CD4-positive, alpha-beta T cell treated with Interleukin-17A for 4 hours (primary cell): ENCODE data around the gene NKAIN4.

Experiments used
- DNase-seq: peaks from one replicate; pipeline ENCODE4 v3.0.0-alpha.2; 2020; ENCODE audit warnings: mixed read lengths

Gene NKAIN4

DNA sequence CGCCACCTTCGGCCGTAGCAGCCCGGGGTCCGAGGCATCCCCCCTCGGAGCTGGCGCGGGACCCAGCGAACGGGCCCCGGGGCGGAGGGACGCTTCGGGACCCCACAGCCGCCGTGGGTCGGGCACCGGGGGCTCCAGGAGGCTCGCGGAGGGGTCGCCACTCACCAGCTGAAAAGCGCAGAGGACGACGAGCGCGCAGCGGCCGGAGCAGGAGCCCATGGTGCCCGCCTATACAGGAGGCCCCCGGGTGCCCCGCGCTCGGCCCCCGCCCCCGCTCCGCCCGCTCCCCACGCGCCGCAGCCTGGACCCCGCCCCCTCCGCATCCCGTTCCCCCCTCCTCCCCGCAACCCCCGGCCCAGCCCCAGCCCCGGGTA, at the start of gene NKAIN4:
TSS of gene NKAIN4 (minus strand) at position 232 of the 374 bp plus-strand sequence. CDS start at position 219, 13 bp downstream.
- DNase-seq, result no peak

DNA sequence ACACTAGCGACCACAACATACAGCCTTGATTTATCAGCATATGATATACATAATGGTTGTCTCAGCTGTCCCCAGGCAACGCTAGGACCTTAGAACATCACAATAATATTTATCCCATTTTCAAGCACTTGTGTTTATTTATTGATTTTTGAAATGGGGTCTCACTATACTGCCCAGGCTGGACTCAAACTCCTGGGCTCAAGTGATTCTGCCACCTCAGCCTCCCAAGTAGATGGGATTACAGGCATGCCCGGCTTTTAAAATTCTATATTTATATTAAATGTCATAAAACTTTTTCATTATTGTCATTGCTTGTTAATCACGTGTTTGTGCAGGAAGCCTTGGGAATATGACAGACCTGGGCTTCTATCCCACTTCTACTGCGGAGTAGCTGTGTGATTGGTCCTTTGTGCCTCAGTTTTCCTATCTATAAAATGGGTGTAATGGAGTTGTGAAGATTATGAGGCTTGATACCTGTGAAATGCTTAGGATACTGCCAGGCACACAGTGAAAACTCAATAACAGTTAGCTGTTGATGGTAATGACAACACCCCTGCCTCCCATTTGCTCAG, 48.9 kb upstream of the NKAIN4 start:
- no peak for DNase-seq

DNA sequence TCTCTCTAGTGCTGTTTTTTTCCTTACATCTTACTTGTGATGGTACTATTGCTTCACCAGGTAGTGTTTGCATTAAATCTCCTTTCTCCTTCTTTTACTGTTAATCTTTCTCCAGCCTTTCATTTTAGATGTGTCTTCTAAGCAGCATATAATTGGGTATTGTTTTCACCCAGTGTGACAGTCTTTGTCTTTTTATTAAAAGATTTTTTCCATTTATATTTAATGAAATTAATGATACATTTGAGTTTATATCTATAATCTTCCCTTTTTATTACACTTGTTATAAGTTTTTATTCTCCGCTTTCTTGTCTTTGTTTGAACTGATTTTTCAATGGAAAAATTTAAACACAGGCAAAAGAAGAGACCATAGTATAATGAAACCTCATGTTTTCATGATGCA, 47.4 kb upstream of the NKAIN4 start:
- DNase-seq, result no peak

DNA sequence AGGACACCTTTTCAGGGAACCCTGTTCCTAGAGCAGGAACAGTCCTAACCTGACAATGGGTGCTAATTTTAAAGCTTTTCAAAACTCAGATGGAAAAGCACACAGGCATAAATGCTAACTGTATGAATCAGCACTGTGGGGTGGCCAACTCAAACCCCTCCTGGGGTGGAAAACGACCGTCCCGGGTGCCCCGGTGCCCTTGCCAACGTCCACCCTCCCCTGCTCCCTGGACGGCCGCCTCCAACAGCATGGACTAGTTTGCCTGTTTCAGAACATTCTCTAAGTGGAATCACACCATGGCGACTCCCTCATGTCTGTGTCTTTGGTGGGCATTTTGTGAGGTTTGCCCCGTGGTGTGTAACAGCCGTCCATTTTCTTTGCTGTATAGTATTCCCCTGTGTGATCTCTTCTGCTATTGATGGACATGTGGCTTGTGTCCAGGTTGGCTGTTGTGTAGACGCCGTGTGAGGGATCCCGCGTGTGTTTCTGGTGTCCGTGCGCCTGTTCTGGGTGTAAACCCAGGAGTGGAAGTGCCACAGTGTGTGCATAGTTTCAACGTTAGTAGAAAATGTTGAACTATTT, 44.6 kb upstream of the NKAIN4 start:
- DNase-seq, result no peak

DNA sequence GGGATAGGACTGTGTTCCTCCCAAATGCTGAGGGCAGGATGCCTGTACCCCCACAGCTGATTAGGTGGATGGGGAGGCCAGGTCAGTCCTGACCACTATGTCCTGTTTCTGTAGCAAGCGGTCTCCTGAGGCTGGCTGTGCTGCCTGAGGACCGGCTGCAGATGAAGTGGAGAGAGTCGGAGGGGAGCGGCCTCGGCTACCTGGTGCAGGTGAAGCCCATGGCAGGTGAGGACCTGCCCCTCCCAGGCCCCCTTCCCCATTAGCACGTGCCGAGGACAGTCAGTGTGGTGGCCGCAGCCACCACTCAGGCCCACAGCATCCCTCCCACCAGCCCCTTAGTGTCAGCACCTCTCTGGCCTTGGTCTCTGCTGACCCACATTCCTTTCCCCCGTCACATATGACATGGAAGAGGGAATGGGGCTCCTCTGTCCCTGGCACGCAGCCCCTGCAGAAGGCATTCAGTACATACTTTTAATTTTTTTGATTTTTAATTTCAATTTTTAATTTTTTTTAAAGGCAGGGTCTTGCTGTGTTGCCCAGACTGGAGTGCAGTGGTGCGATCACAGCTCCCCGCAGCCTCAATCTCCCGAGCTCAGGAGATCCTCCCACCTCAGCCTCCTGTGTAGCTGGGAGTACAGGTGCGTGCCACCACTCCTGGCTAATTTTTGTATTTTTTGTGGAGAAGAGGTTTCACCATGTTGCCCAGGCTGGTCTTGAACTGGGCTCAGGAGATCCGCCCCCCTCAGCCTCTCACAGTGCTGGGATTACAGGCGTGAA, 43.7 kb upstream of the NKAIN4 start:
- no peak for DNase-seq

DNA sequence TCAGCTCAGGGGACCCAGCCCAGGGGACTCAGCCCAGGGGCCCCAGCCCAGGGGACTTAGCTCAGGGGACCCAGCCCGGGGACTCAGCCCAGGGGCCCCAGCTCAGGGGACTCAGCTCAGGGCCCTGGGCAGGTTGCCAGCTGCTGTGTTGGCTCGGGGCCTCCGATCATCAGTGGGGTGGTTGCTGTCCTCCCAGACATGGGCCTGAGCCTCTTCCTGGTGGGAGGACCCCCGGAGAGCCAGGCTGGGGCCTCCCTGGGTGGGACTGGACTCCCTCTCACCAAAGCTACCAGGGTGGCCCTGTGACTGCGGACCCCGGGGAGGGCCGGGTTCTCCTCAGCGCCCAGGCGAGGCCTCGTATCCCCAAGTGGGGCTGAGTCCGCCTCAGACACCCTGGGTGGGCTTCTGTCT, 43.1 kb upstream of the NKAIN4 start:
- DNase-seq, result no peak

DNA sequence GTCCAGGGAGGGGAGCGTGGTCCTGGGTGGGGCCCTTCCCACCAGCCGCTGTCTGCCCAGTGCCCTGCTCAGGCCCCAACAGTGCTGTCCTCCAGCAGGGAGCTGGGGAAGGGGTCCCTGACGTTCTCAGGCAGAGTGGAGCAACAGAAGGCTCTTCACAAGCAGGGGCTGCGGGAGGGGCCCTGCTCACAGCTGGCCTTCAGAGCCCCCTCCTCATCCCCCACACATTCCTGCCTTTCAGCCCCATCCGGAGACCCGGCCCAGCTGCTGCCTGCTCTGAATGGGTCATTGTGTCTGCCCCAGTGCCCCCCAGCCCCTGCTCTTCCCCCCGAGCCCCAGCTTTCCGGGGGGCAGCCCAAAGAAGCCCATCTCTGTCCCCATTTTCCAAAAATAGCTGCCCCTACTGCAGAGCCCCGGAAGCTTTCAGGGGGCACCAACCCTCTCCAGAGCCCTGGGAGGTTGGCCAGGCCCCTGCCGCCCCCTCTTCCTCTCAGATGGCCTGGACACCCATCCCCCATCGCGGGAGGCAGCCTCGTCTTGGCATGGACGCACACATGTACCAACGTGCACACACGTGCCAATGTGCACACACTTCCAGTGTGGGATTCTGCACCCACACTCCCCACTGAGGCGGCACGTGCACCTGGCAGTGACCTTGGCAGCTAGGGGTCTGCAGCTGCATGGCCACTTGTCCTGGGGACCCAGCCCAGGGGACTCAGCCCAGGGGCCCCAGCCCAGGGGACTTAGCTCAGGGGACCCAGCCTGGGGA, 42.5 kb upstream of the NKAIN4 start:
- no peak for DNase-seq

DNA sequence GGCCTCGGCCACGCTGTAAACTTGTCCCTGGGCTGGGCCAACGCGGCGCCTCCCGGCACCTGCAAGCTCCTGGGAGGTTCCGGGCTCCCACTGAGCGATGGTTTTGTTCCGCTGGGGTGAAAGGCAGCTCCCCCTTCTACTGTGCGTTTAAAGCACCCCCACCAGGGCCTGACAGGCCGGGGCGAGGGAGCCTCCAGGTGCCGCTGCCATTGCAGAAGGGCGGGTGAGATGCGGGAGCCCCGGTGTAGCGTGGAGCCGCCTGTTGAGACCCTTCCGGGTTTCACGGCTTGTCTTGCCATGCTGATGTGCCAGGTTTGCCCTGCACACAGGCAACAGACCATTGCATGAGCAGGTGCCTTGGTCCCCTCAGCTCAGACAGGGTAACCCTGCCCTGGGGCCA, 41.6 kb upstream of the NKAIN4 start:
- no peak for DNase-seq

DNA sequence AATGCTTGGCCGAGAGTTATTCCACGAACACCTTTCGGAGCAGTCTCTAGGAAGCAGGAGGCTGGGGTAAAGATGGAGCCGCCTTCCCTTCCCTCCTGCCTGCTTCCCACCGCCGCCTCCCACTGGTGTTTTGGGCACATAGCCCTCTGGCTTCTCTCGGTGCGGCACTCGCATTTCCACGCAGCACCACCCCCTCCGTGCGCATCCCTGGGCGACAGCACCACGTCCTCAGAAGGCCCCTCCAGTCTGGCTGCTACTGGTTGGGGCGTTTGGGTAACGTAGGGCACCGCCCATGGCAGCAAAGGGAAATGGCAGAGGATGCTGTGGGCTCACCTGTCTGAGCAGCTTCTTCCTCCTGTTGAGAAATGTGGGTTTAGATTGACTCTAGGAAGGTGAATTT, 41.2 kb upstream of the NKAIN4 start:
- DNase-seq, result peak; percentile 20

DNA sequence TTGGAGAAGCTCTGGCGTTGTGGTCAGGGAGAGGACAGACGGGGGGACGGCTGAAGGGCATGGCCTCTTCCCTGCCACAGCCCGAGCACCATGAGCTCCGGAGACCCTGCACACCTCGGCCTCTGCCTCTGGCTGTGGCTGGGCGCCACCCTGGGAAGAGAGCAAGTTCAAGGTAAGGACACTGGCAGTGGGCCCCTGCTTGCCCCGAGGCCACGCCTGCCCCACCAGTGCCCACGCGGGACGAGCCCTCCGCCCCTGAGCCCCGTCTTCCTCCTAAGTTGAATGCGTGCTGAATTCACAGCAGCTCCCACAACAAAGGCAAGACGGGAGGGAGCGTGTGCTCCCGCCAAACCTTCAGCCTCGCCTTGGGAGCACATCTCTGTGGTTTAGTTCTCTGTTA, 40.8 kb upstream of the NKAIN4 start:
- no peak for DNase-seq

DNA sequence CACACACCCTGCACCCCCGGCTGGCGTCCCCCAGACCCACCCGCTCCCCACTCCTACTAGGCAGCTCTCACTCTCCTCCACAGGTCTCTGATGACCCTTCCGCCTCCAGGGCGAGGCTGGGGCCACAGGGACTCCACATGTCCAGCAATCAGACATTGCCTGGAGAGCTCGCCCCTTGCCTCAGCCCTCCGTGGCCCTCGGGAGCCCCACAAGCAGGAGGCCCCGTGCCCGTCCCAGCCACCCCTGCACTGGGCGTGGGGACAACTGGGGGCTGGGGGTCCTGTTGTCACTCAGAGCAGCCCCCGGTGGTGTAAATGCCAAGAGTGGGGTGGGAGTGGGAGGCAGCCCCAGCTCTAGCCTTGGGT, 40.3 kb upstream of the NKAIN4 start:
- DNase-seq, result no peak

DNA sequence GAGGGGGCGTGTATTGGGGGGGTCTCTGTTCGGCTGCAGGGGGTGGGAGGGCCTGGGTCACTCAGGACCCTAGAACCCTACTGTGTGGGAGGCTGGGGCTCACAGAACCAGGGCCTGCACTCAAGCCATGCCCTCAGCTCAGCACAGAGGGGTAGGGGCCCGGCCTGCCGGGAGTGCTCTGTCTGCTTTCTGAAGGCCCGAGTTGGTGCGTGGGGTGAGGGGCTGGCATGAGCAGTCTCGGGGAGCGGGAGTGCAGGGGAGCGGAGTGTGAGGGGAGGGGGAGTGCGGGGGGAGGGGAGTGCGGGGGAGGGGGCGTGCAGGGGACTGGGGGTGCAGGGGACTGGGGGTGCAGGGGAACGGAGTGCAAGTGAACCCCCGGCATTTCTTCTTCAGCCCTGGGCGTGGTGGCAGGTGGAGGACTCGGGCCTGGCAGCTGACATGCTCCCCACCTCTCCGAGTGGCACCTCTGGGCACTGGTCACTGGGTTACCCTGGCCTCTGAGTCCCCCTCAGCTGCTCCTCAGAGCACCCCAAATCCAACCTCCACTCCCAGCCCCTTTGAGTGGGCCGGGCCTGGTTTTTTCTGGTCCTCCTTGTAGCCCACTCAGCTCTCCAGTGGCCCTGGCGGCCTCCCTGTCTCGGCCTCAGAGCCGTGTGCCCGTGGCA, 39.7 kb upstream of the NKAIN4 start:
- no peak for DNase-seq

DNA sequence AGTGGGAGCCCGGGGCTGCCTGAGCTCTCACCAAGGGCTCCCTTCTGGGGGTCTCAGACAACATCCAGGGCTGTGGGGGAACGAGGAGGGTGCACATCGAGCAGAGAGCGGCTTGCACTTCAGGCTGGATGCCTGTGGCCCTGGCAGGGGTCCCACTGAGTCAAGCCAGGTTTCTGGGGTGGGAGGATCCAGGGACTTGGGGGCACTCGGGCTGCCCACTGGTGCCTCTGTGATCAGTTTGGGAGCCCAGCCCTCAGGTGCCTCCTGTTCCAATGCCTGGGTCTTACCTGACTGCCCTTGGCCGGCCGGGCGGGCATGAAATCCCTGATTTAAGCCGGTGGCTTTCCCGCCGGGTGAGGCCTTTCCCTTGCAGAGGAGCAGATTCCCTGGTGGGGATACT, 39.2 kb upstream of the NKAIN4 start:
- no peak for DNase-seq

DNA sequence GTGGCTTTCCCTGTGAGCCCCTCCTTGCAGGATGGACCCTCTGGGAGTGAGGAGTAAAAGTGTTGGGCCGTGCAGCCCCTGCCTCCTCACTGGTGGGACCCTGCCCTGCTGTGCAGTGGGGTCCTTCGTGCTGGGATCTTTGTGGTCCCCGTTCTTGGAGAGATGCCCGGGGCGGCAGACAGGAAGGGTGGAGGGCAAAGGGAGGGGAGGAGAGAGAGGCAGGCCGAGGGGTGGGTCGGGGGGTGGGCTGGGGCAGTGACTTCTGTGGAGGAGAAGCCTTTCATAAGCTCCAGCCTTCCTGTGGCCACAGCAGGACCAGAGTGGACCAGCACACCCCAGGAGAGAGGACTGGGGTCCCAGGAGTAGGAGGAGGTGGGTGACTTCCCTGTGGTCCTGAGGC, 38.6 kb upstream of the NKAIN4 start, which contains the start of gene COL20A1:
TSS of gene COL20A1 (plus strand) at position 283 of the 400 bp plus-strand sequence. CDS start 1,922 bp downstream, outside the sequence.
- no peak for DNase-seq

DNA sequence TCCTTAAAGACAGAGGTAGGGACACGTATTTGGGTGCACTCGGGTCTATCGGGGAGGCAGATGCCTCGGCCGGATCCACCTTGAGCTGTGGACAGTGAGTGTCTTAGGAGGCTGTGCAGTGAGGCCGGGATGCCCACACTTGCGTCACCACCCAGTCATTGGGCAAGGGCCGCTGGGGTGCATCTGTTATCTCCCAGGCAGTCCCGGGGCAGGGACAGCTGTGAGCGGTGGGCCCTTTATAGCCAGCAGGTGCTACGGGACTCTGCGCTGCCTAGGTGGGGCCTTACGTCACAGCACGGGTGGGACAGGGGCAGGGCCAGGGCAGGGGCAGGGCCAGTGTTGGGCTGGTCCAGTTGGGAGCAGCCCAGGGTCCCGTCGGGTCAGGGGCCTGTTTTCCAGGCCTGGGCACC, 38.0 kb upstream of the NKAIN4 start:
- no peak for DNase-seq

DNA sequence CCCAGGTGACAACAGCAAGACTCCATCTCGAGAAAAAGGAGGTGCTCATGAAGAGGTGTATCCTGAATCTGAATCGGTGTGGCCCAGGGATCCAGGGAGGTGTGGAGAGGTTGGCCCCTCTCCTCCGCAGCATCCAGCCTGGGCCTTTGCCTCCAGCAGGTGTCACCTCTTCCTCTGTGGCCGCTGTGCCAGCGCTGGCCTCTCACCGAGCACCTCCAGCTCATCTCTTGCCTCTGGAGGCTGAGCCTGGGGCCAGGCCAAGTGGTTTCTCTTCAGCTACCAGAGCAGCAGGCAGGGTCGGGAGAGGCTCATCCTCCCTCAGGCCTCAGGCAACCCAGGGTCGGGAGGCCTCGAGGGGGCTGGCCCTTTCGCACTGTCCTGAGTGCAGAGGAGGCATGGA, 37.5 kb upstream of the NKAIN4 start:
- no peak for DNase-seq

DNA sequence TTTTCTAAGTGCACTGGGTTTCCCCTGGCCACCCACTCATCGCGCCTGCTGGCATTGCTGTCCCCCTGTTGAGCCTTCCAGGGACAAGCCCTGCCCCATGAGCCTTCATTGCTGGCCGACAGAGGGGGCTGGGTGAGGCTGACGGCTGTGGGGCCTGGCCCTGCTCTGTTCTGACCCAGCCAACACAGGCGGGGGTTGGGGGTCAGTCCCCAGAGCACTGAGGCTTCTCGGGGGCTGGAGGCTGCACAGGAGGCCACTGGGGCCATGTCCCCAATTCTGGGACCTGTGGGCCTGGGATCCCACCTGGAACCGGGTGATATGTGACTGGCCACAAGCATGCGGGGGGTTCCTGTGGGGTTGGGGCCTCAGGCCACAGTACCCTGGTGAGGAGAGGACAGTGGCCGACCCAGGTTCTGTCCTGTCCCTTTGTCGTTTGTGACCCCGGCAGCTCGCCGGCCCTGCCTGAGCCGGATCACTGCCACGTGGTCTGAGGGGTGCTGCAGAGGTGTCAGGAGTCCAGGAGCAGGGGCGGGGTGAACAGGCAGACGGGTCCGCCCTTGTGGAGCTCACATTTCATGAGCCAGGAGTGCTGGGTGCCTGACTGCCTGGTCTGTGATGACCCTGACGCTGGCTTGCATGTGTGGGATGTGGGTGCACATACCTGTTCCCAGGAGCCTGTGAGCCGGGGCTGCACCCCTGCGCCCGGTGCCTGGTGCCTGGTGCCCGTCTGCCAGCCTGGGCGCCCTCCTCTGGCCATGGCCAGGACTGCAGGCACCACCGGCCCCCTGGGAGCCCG, 36.6 kb upstream of the NKAIN4 start:
- peak; percentile 66 for DNase-seq

DNA sequence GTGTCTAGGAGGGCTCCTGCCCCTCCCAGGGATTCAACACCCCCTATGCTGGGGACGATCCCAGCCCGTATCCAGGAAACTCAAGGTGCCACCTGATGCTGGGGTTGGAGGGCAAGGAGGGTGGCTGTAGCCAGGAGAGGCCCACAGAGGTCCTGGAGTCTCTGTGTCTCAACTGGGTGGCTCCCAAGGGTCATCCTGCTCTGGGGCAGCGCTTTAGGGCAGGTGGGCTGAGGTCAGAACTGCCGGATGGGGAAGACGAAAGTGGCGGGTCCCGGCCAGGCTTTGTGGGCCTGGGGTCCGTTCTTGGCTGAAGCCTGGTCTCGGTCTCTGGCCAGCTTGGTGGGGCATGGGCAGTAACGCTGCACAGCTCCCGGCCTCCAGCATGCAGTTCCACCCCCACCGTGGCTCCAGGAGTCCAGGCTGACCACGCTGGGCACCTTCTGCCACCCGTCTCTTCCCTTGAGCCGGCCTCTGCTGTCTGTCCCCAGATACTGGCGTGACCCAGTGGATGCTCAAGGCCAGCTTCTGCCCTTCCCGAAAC, 35.9 kb upstream of the NKAIN4 start:
- DNase-seq, result no peak

DNA sequence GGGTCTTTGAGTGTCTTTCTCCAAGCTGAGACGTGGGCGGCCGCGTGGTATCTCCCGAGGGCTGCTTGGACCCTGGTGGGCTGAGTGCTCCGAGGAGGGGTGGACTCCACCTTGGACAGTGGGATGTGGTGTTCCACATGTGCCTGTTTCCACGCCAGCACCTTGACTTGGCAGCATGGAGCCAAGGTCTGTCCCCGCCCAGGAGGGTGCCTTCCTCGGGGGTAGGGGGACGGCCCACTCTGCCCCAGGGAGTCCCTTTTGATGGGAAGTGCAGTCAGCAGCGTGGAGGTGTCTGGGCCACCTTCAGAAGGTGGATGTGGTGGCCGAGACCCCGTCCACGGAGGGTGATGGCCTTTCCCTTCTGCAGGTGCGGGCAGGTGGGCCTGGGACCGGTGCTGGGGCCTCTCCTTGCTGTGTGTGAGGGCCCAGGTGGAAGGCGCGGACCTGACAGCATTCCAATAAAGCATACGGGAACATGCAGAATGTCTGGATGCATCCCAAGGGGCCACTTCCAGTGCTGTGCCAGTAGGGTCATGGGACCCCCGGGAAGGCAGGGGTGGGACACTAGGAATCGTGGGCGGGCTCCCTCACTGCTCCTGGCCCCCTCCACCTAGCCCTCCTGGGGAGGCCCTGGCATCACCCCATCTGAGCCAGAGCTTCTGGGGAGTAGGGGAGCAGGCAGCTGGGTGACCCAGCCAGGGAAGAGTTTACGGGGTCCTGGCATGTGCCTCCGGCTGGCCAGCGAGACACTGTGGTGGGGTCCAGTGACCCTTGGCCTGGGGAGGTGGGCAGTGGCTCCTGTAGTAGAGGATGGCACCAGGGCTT, 35.3 kb upstream of the NKAIN4 start:
- no peak for DNase-seq

DNA sequence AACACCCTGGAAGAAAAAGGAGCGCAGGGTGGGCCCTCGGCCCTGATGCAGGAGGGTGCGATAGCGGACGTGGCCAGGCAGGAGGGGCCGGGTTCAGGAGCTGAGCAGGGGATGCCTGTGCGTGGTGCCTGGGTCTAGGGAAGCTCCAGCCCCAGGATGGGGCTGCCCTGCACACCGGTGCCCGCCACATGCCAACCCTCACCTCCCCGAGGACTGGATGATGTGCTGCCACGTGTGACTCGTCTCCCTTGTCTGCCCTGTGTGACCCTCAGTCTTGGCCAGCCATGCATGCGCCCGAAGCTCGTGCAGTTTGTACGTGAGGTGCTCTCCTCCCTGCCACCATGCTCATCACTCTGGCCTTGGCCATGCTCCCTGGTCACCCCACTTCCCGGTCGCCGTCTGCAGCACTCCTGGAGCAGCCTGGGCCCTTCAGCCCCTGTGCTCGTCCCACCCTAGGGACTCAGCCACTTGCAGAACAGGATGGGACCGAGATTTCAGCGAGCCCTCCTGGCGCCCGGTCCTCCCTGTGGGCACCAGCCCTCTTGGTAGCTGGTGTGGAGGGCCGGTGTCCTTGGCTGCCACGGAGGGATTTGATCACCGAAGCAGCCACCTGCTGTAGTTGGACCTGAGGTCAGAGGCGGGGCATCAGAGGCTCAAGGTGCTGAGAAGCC, 34.5 kb upstream of the NKAIN4 start:
- no peak for DNase-seq
